IMR-90 (cell line): Measurements from ENCODE around the gene TMOD2. TPM values are rescaled to one million over a fixed set of nuclear protein-coding genes. Genes with fewer than 3 reads are reported as not detected.

Experiments used
- ATAC-seq: fragments of 200-7000 bp; cut with Tn5 transposase; 2 replicates; pipeline ENCODE4 v1.9.1; 2020; ENCODE audit warnings: low read depth, mild to moderate bottlenecking, moderate library complexity
- BruUV-seq: library from RNA; stranded (reverse); fragments of 400-500 nt; replicated peaks from 2 replicates; lab custom pipeline; 2021; lab: Mats Ljungman, UMichigan
- CTCF ChIA-PET: fragments of 300-600 bp; formaldehyde crosslinking; extraction: SDS; loops from one replicate; lab custom pipeline; 2021; ENCODE audit warnings: antibody characterized with exemption; lab: Yijun Ruan, JAX
- POLR2A ChIA-PET: fragments of 300-600 bp; sonication (Branson Sonifier 250); formaldehyde crosslinking; loops from one replicate; lab custom pipeline; 2022; ENCODE audit warnings: antibody characterized with exemption; ENCODE audit not compliant: unreplicated experiment; lab: Charles Lee
- DNase-seq: peaks from one replicate; pipeline ENCODE4 v3.0.0; 2013
- H2AFZ ChIP-seq: replicated peaks from 2 replicates; pipeline ENCODE3; 2013; ENCODE audit warnings: low read length, mild to moderate bottlenecking; ENCODE audit not compliant: poor library complexity
- H2AK5ac ChIP-seq: 2 replicates; pipeline ENCODE4 v1.6.1; 2013; ENCODE audit warnings: low read depth, low read length, inconsistent platforms
- H2AK9ac ChIP-seq: replicated peaks from 2 replicates; pipeline ENCODE3; 2013; ENCODE audit warnings: mild to moderate bottlenecking, low read depth, low read length, moderate library complexity; ENCODE audit not compliant: poor library complexity
- H2BK120ac ChIP-seq: 2 replicates; pipeline ENCODE4 v1.6.1; 2013; ENCODE audit warnings: low read depth, low read length, inconsistent platforms
- H2BK15ac ChIP-seq: 3 replicates; pipeline ENCODE4 v1.6.1; 2013; ENCODE audit warnings: low read depth, low read length, inconsistent platforms
- H2BK20ac ChIP-seq: 2 replicates; pipeline ENCODE4 v1.6.1; 2013; ENCODE audit warnings: low read depth, mild to moderate bottlenecking, inconsistent platforms, low read length, moderate library complexity
- H2BK5ac ChIP-seq: 2 replicates; pipeline ENCODE4 v1.6.1; 2013; ENCODE audit warnings: mild to moderate bottlenecking, low read depth, low read length, inconsistent platforms; ENCODE audit not compliant: poor library complexity, severe bottlenecking
- H3K14ac ChIP-seq: replicated peaks from 2 replicates; pipeline ENCODE4 v1.6.1; 2013; ENCODE audit warnings: low read depth, low read length, inconsistent platforms
- H3K18ac ChIP-seq: 2 replicates; pipeline ENCODE4 v1.6.1; 2013; ENCODE audit warnings: low read depth, low read length, control low read depth
- H3K23ac ChIP-seq: 2 replicates; pipeline ENCODE4 v1.6.1; 2013; ENCODE audit warnings: low read depth, low read length, inconsistent platforms
- H3K27ac ChIP-seq: 2 replicates; pipeline ENCODE4 v1.5.1; 2013; ENCODE audit warnings: mild to moderate bottlenecking, control low read depth, low read length; ENCODE audit not compliant: insufficient read depth
- H3K27me3 ChIP-seq: 2 replicates; pipeline ENCODE4 v1.6.1; 2013; ENCODE audit warnings: low read length; ENCODE audit not compliant: control insufficient read depth, insufficient read depth
- H3K36me3 ChIP-seq: 2 replicates; pipeline ENCODE4 v1.6.1; 2013; ENCODE audit warnings: low read length, mixed read lengths; ENCODE audit not compliant: control insufficient read depth, insufficient read depth
- H3K4ac ChIP-seq: 2 replicates; pipeline ENCODE4 v1.6.1; 2013; ENCODE audit warnings: low read depth, low read length, inconsistent platforms
- H3K4me1 ChIP-seq: 2 replicates; pipeline ENCODE4 v1.6.1; 2013; ENCODE audit warnings: low read length, mixed read lengths; ENCODE audit not compliant: control insufficient read depth, insufficient read depth
- H3K4me2 ChIP-seq: 2 replicates; pipeline ENCODE4 v1.6.1; 2013; ENCODE audit warnings: low read depth, mild to moderate bottlenecking, control low read depth, low read length, moderate library complexity
- H3K4me3 ChIP-seq: 2 replicates; pipeline ENCODE4 v1.5.1; 2013; ENCODE audit warnings: low read depth, mild to moderate bottlenecking, control low read depth, low read length, moderate library complexity; ENCODE audit not compliant: insufficient read depth
- H3K56ac ChIP-seq: 2 replicates; pipeline ENCODE4 v1.6.1; 2013; ENCODE audit warnings: low read length, inconsistent platforms; ENCODE audit not compliant: insufficient read depth; ENCODE audit errors: extremely low read depth
- H3K79me1 ChIP-seq, 2 experiments: 2 replicates each; pipeline ENCODE4 v1.6.1; 2013; ENCODE audit warnings: low read length in 2 of 2, inconsistent platforms in 1 of 2, low read depth in 1 of 2
- H3K9ac ChIP-seq: 2 replicates; pipeline ENCODE4 v1.6.1; 2013; ENCODE audit warnings: low read depth, low read length, control low read depth
- H3K9me1 ChIP-seq: 2 replicates; pipeline ENCODE4 v1.6.1; 2013; ENCODE audit warnings: low read length, inconsistent platforms; ENCODE audit not compliant: insufficient read depth
- H3K9me3 ChIP-seq: 2 replicates; pipeline ENCODE4 v1.6.1; 2013; ENCODE audit warnings: low read length; ENCODE audit not compliant: control insufficient read depth, insufficient read depth
- H4K20me1 ChIP-seq: 2 replicates; pipeline ENCODE4 v1.6.1; 2013; ENCODE audit warnings: low read length, inconsistent platforms; ENCODE audit not compliant: insufficient read depth
- H4K5ac ChIP-seq: 2 replicates; pipeline ENCODE4 v1.6.1; 2013; ENCODE audit warnings: mild to moderate bottlenecking, low read depth, low read length, control low read depth
- H4K8ac ChIP-seq, 2 experiments: 2 replicates each; pipeline ENCODE4 v1.6.1; 2013; ENCODE audit warnings: low read depth in 2 of 2, low read length in 2 of 2, control low read depth in 1 of 2, inconsistent platforms in 1 of 2
- H4K91ac ChIP-seq: 2 replicates; pipeline ENCODE4 v1.6.1; 2013; ENCODE audit warnings: low read depth, low read length, inconsistent platforms; ENCODE audit not compliant: insufficient read depth
- BHLHE40 ChIP-seq: fragments of 150-350 bp; IDR thresholded peaks from 2 replicates; pipeline ENCODE4 v1.6.1; 2016; ENCODE audit warnings: mild to moderate bottlenecking, low read depth, low read length
- MAZ ChIP-seq: IDR thresholded peaks from 2 replicates; pipeline ENCODE4 v1.6.1; 2012; ENCODE audit warnings: low read depth, mild to moderate bottlenecking, low read length, improper control_type of control experiment, moderate library complexity, borderline replicate concordance
- MXI1 ChIP-seq: IDR thresholded peaks from 2 replicates; pipeline ENCODE4 v1.6.1; 2012; ENCODE audit warnings: low read depth, mild to moderate bottlenecking, low read length, moderate library complexity, borderline replicate concordance
- RAD21 ChIP-seq: IDR thresholded peaks from 2 replicates; pipeline ENCODE4 v1.6.1; 2012; ENCODE audit warnings: low read length, improper control_type of control experiment
- SMC3 ChIP-seq: fragments of 150-350 bp; IDR thresholded peaks from 2 replicates; pipeline ENCODE4 v1.6.1; 2016; ENCODE audit warnings: low read depth, mild to moderate bottlenecking, antibody characterized with exemption, low read length, moderate library complexity
- WGBS, 2 experiments: methylation state at CpG; one replicate each; pipeline versions ENCODE4 v1.1.5 to v1.1.7; 2013; ENCODE audit warnings: missing lambda C conversion rate in 2 of 2; ENCODE audit not compliant: insufficient read length in 1 of 2; ENCODE audit errors: extremely low coverage in 2 of 2; 5-methylcytosine and 5-hydroxymethylcytosine counted together
- dilution Hi-C: fragments of 300-500 bp; cut with HindIII; formaldehyde crosslinking; loops from one replicate; pipeline ENCODE4 v1.14.3; 2018; ENCODE audit warnings: low sequenced_read_pairs; ENCODE audit not compliant: unreplicated experiment
- in situ Hi-C: fragments of 300-500 bp; cut with MboI; formaldehyde crosslinking; loops from 3 replicates; pipeline ENCODE4 v1.14.3; 2019; ENCODE audit warnings: low sequenced_read_pairs, inconsistent platforms, mixed read lengths
- intact Hi-C: fragments of 100-400 bp; cut with micrococcal nuclease; formaldehyde crosslinking; loops from 2 replicates; pipeline ENCODE4 v1.10.0; 2022
- polyA plus RNA-seq, 3 experiments: library from polyadenylated mRNA; depleted of rRNA; stranded (reverse); fragments of >200 nt; gene quantifications; 2 replicates each; pipeline ENCODE4 v1.2.3, GENCODE V29; 2012; ENCODE audit warnings: low replicate concordance in 1 of 3
- total RNA-seq: library from RNA; depleted of rRNA; stranded (reverse); fragments of >200 nt; gene quantifications from 2 replicates; pipeline ENCODE4 v1.2.3, GENCODE V29; 2012

TMOD2 gene
- total and polyA plus RNA-seq, 2 of the 4 experiments (the other 2 are of a cell fraction) = 2.8 to 5.4 TPM

- BruUV-seq = no TSS peak
- CTCF ChIA-PET = no interaction called here
Observed at GRCh38 chr15:51735228-51736010, 16.0 kb upstream of the TMOD2 start.

More at GRCh38 chr15:51735228-51736010, 16.0 kb upstream of the TMOD2 start:
- ATAC-seq (no peak), DNase-seq (no peak)
- H3K36me3 ChIP-seq = no peaks in the 10 kb centered on the region
- no peak overlapping the region for H2AFZ ChIP-seq
- no peak overlapping the region for H4K8ac ChIP-seq
- H3K9me3 ChIP-seq = no peaks in the 10 kb centered on the region
- POLR2A ChIA-PET = no interaction called here
- TF ChIP-seq BHLHE40 (no peak), MAZ (no peak), MXI1 (no peak), SMC3 (no peak), RAD21 (peak; percentile 19; the same call in 1 of the 2 replicates)
- no peak overlapping the region for H3K23ac ChIP-seq
- H3K27me3 ChIP-seq = no peaks in the 10 kb centered on the region
- H2BK5ac ChIP-seq = no peak overlapping the region
- H3K4me2 ChIP-seq = no peak overlapping the region
- in situ Hi-C loops (no loop called here), intact Hi-C loops (loop anchor here (2.0 kb wide), 1 partner anchor 23 kb away; no protein-coding TSS in a partner anchor), dilution Hi-C loops (no loop called here)
- no CpG with 5 or more reads among the region's 5 CpGs for WGBS, 2 experiments
- H2BK120ac ChIP-seq = no peak overlapping the region
- peaks cover 4% of the 10 kb centered on the region for H3K9me1 ChIP-seq
- H2BK20ac ChIP-seq = no peak overlapping the region
- H4K20me1 ChIP-seq = no peaks in the 10 kb centered on the region
- no peak overlapping the region for H3K4me3 ChIP-seq
- H2BK15ac ChIP-seq = no peak overlapping the region
- no peak overlapping the region for H4K91ac ChIP-seq
- no peak overlapping the region for H2AK9ac ChIP-seq
- no peak overlapping the region for H3K9ac ChIP-seq
- H3K4ac ChIP-seq = no peak overlapping the region
- H4K5ac ChIP-seq = no peak overlapping the region
- H3K4me1 ChIP-seq = peaks cover 11% of the 10 kb centered on the region
- peaks cover 14 to 50% of the 10 kb centered on the region in 2 experiments for H3K79me1 ChIP-seq
- no peak overlapping the region for H3K56ac ChIP-seq
- H3K18ac ChIP-seq = no peak overlapping the region
- no peak overlapping the region for H3K14ac ChIP-seq
- H3K27ac ChIP-seq = no peak overlapping the region
- no peak overlapping the region for H2AK5ac ChIP-seq
